Activated CD8-positive, alpha-beta memory T cell treated with anti-CD3 and anti-CD28 coated beads, Interleukin-2, amount 10 ng/mL, durations not matched to agents 7 days and 5 days (primary cell): ENCODE measurements around the gene POU2F1. TPM values are rescaled to one million over a fixed set of nuclear protein-coding genes. Genes with fewer than 3 reads are reported as not detected.

Experiments
- ATAC-seq: fragments of 150-1000 bp; cut with Tn5 transposase; one replicate; pipeline ENCODE4 v1.10.0; 2021; ENCODE audit warnings: moderate library complexity
- CTCF ChIA-PET: fragments of 350-600 bp; sonication (Branson Sonifier 250); formaldehyde crosslinking; loops from one replicate; lab custom pipeline; 2021; ENCODE audit warnings: antibody characterized with exemption; lab: Charles Lee
- DNase-seq: peaks from one replicate; pipeline ENCODE4 v3.0.0-alpha.2; 2020
- H3K27ac Mint-ChIP-seq: one replicate; pipeline ENCODE4 v1.8.0; 2021; ENCODE audit warnings: mild to moderate bottlenecking, mixed read lengths
- H3K27me3 Mint-ChIP-seq: one replicate; pipeline ENCODE4 v1.8.0; 2021; ENCODE audit warnings: mixed read lengths
- H3K36me3 Mint-ChIP-seq: one replicate; pipeline ENCODE4 v1.8.0; 2021; ENCODE audit warnings: mild to moderate bottlenecking, mixed read lengths
- H3K4me1 Mint-ChIP-seq: one replicate; pipeline ENCODE4 v1.8.0; 2021; ENCODE audit warnings: mixed read lengths
- H3K4me3 Mint-ChIP-seq: one replicate; pipeline ENCODE4 v1.8.0; 2021; ENCODE audit warnings: mild to moderate bottlenecking, moderate library complexity, mixed read lengths
- H3K9me3 Mint-ChIP-seq: one replicate; pipeline ENCODE4 v1.8.0; 2022; ENCODE audit warnings: low read depth, mixed read lengths
- total RNA-seq, 2 experiments: library from RNA; stranded (reverse); gene quantifications; one replicate each; pipeline ENCODE4 v1.2.3, GENCODE V29; 2021

The POU2F1 gene
- total RNA-seq, 2 experiments from 2014 or later, result 20.7 to 24.6 TPM

DNA sequence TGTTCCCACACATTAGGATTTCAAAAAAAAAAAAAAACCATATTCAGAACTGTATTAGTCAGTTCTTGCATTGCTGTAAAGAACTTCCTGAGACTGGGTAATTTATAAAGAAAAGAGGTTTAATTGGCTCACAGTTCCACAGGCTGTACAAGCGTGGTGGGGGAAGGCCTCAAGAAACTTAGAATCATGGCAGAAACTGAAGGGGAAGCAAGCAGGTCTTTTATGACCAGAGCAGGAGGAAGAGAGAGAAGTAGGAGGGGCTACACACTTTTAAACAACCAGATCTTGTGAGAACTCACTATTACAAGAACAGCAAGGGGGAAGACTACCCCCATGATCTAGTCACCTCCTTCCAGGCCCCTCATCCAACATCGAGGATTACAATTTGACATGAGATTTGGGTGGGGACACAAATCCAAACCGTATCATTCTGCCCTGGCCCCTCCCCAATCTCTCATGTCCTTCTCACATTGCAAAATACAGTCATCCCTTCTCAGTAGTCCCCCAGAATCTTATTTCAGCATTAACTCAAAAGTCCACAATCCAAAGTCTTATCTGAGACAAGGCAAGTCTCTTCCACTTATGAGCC lies 51.8 kb downstream of the POU2F1 start:
- Mint-ChIP-seq H3K27me3 (no peaks in the 10 kb centered on the region), H3K4me1 (peaks cover 28% of the 10 kb centered on the region), H3K36me3 (peaks cover 3% of the 10 kb centered on the region), H3K27ac (no peak overlapping the region), H3K9me3 (no peaks in the 10 kb centered on the region), H3K4me3 (no peak overlapping the region)
- CTCF ChIA-PET, result interaction anchor here (2.3 kb wide), 1 partner anchor 10 kb away, joined by 8 read pairs; no protein-coding TSS in a partner anchor
- ATAC-seq (no peak), DNase-seq (no peak)

DNA sequence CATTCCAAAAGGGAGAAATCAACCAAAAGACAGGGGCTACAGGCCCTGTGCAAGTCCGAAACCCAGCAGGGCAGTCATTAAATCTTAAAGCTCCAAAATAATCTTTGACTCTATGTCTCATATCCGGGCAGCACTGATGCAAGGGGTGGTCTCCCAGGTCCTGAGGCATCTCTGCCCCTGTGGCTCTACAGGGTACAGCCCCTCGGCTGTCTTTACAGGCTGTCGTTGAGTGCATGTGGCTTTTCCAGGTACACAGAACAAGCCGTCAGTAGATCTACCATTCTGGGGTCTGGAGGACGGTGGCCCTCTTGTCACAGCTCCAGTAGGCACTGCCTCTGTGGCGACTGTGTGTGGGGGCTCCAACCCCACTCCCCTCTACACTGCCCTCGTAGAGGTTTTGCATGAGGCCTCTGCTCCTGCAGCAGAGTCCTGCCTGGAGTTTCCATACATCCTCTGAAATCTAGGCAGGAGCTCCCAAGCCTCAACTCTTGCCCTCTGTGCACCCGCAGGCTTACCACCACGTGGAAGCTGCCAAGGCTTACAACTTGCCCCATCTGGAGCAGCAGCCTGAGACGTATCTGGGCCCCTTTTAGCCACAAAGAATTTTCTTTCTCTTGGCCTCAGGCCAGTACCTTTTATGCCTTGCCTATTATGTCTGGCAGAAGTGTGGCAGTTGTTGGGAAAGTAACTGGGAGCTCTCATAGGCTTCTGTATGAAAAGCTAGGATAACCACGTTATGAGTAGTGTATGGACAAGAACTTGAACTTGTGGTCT lies 52.5 kb downstream of the POU2F1 start:
- no peak overlapping the region for H3K4me3 Mint-ChIP-seq
- ATAC-seq (no peak), DNase-seq (no peak)
- CTCF ChIA-PET, result interaction anchor here (0.5 to 2.3 kb wide), 2 partner anchors 11 to 70 kb away, joined by 3 to 8 read pairs; no protein-coding TSS in a partner anchor
- H3K27me3 Mint-ChIP-seq, result no peaks in the 10 kb centered on the region
- H3K27ac Mint-ChIP-seq, result no peak overlapping the region
- no peaks in the 10 kb centered on the region for H3K9me3 Mint-ChIP-seq
- peaks cover 3% of the 10 kb centered on the region for H3K36me3 Mint-ChIP-seq
- peaks cover 30% of the 10 kb centered on the region for H3K4me1 Mint-ChIP-seq

DNA sequence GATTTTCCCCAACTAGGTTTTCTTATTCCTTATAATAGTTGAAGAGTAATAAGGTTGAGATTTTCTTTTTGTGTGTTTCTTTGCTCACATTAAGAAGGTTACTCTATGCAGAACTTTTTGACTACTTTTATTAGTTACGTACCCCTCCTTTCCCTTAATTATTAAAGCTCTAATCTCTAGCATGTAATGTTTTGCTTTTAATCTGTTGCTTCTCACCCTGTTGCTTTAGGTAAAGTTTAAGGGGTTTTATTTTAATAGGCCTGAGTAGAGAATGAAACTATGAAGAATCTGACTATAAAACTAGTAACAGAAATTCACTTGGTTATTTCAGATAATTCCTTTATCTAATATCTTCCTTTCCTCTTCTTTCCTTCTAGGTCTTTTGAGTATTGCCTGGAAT lies 53.4 kb downstream of the POU2F1 start:
- Mint-ChIP-seq H3K4me3 (no peak overlapping the region), H3K36me3 (peaks cover 3% of the 10 kb centered on the region), H3K4me1 (peaks cover 26% of the 10 kb centered on the region), H3K9me3 (no peaks in the 10 kb centered on the region), H3K27ac (no peak overlapping the region), H3K27me3 (no peaks in the 10 kb centered on the region)
- DNase-seq (no peak), ATAC-seq (no peak)
- CTCF ChIA-PET, result interaction anchor here (0.5 to 2.3 kb wide), 2 partner anchors 12 to 69 kb away, joined by 3 to 8 read pairs; no protein-coding TSS in a partner anchor

DNA sequence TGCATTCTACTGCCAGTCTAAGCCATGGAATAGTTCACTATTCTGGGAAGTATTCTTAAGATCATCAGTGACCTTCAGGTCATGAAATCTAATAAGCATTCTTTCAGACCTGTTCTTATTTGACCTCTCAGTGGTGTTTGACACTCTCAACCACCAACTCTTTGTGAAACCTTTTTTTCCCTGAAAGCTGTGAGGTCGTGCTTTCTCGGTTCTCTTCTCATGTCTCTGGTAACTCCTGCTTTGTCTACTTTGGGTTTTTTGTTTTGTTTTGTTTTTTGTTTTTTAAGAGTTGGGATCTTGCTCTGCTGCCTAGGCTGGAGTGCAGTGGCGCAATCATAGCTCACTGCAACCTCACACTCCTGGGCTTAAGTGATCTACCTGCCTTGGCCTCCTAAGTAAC lies 56.3 kb downstream of the POU2F1 start:
- H3K4me3 Mint-ChIP-seq, result no peak overlapping the region
- H3K9me3 Mint-ChIP-seq, result no peaks in the 10 kb centered on the region
- peak overlapping the region; percentile 29 for H3K27ac Mint-ChIP-seq
- peaks cover 24% of the 10 kb centered on the region for H3K4me1 Mint-ChIP-seq
- CTCF ChIA-PET, result no interaction called here
- DNase-seq, result no peak
- ATAC-seq, result no peak
- H3K36me3 Mint-ChIP-seq, result peaks cover 3% of the 10 kb centered on the region
- no peaks in the 10 kb centered on the region for H3K27me3 Mint-ChIP-seq

DNA sequence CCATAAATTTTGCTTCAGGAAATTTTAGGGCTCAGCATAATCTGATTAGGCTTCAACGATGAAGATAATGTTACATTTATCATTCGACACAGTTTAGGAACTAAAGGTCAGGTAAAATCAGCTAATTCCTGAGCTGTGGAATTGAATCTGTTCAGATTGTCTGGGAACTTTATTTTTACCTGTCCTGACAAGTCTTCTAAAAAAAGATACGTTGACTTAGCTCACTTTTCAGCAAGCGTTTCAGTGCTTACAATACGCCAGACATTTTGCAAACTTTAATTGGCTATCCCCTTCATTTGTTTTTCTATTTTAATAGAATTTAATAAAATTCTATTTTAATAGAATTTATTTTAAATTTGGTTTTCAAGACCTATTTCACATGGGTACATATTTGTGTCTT lies 57.8 kb downstream of the POU2F1 start:
- Mint-ChIP-seq H3K4me1 (peaks cover 19% of the 10 kb centered on the region), H3K27me3 (no peaks in the 10 kb centered on the region), H3K9me3 (no peaks in the 10 kb centered on the region), H3K36me3 (peaks cover 3% of the 10 kb centered on the region), H3K4me3 (no peak overlapping the region), H3K27ac (no peak overlapping the region)
- CTCF ChIA-PET, result no interaction called here
- no peak for ATAC-seq
- DNase-seq, result no peak

DNA sequence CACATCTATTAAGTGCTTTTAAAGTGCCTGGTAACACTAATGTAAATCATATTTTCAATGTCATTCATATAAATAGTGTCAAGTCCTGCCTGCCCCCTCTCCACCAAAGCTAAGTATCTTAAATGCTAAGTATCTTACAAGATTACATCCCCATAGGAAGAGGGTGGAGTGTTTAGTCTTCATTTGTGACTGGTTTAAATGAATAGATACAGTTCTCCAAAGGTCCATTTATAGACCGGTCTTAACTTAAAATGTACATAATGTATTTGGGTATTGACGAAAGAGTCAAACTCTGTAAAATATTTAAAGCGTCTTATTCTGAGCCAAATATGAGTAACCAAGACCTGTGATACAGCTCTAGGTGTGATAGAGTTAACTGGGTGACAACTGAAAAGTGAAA lies 60.2 kb downstream of the POU2F1 start:
- H3K36me3 Mint-ChIP-seq, result peaks cover 3% of the 10 kb centered on the region
- H3K27me3 Mint-ChIP-seq, result no peaks in the 10 kb centered on the region
- H3K27ac Mint-ChIP-seq, result no peak overlapping the region
- H3K9me3 Mint-ChIP-seq, result no peaks in the 10 kb centered on the region
- ATAC-seq (no peak), DNase-seq (no peak)
- CTCF ChIA-PET, result interaction anchor here (1.7 to 1.8 kb wide), 2 partner anchors 14 to 37 kb away, joined by 3 to 6 read pairs; no protein-coding TSS in a partner anchor
- peaks cover 19% of the 10 kb centered on the region for H3K4me1 Mint-ChIP-seq
- H3K4me3 Mint-ChIP-seq, result no peak overlapping the region

DNA sequence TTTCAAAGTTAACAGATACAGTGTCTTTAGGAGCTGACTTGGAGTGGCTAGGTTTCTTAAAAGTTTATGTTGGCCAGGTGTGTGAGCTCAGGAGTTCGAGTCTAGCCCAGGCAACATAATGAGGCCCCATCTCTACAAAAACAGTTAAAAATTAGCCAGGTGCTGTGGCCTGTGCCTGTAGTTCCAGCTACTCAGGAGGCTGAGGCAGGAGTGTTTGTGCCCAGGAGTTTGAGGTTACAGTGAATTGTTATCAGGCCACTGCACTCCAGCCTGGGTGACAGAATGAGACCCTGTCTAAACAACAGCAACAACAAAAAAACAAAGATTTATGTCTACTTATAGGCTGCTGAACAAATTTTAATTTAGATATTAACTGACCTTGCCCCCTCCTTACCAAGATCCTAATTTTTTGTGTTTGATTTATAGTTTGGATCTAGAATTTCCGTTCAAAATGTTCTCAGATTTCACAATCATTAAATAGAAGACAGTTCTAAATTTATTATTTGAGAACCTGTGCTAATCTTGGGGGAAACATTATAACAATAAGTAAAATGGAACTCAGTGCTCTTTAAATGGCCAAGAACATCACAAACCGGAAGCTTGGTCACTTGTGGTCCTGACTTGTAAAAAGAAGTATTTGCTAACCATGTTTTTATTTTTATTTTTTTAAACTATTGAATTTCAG lies 67.8 kb downstream of the POU2F1 start:
- Mint-ChIP-seq H3K4me1 (peaks cover 2% of the 10 kb centered on the region), H3K9me3 (no peaks in the 10 kb centered on the region), H3K36me3 (peaks cover under 1% of the 10 kb centered on the region), H3K27me3 (no peaks in the 10 kb centered on the region), H3K4me3 (no peak overlapping the region), H3K27ac (no peak overlapping the region)
- DNase-seq (no peak), ATAC-seq (no peak)
- CTCF ChIA-PET, result interaction anchor here (1.0 kb wide), 1 partner anchor 20 kb away, joined by 3 read pairs; no protein-coding TSS in a partner anchor

DNA sequence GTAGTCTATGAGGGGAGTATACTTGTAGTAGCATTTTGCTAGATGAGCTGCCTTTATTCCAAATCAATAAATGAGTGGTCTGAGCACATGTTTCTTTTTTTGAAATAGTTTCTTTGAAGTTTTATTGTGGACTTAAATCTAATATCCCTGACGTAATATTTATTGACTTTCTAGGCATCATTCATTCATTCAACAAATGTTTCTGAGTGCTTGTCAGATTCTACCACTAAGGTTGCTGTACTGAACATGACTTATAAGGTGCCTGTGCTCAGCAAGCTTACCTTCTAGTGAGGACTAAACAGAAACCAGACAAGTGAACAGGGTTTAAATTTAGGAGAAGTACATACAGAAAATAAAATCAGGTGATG lies 68.4 kb downstream of the POU2F1 start:
- CTCF ChIA-PET, result interaction anchor here (1.0 kb wide), 1 partner anchor 21 kb away, joined by 3 read pairs; no protein-coding TSS in a partner anchor
- H3K4me1 Mint-ChIP-seq, result peaks cover 3% of the 10 kb centered on the region

DNA sequence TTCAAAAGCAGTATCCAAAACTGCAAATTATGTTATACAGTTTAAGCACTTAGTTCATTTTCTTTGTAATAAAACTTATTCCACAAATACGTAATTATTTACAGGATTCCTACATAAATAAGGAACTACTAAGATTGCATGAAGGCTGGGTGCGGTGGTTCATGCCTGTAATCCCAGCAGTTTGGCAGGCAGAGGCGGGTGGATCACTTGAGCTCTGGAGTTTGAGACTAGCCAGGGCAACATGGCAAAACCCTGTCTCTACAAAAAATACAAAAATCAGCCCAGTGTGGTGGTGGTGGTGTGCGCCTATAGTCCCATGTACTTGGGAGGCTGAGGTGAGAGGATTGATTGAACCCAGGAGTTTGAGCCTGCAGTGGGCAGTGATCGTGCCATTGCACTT lies 69.3 kb downstream of the POU2F1 start:
- Mint-ChIP-seq H3K4me1 (peaks cover 8% of the 10 kb centered on the region), H3K4me3 (no peak overlapping the region), H3K36me3 (peaks cover 4% of the 10 kb centered on the region), H3K9me3 (no peaks in the 10 kb centered on the region), H3K27ac (no peak overlapping the region), H3K27me3 (no peaks in the 10 kb centered on the region)
- CTCF ChIA-PET, result no interaction called here
- DNase-seq, result no peak
- ATAC-seq, result no peak

More for the DNA sequence above, 68.4 kb downstream of the POU2F1 start:
- Mint-ChIP-seq H3K27ac (no peak overlapping the region), H3K36me3 (peaks cover 4% of the 10 kb centered on the region), H3K27me3 (no peaks in the 10 kb centered on the region), H3K9me3 (no peaks in the 10 kb centered on the region), H3K4me3 (no peak overlapping the region)
- ATAC-seq (no peak), DNase-seq (no peak)

DNA sequence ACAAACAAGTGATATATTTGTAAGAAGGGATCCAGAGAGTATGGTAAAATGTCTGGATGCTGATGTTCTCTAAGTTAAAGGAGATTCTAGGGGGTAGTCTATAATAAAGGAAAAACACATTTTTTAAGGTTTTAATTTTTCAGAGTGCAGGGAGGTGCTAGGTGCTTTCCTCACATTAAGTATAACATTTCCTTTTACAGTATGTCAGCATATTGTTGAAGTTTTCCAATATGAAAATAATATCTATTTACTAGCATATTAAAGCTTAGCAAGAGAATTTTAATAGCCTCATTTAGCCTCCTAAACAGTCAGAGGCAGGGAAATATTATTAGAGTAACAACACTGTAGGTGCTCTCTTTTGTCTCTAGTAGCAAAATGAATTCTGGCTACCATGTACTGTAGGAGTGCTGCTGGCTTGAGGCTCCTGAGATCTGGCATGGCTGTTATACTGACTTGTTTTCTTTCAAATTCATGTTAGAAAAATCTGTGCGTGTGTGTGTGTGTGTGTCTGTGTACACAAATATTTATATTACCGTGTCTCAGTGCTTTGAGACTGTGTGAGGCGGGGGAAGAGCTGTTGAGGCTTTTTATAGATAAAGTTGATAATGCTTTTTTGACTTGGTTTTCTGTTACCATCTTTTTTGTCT lies 71.0 kb downstream of the POU2F1 start:
- no peak overlapping the region for H3K4me3 Mint-ChIP-seq
- no peaks in the 10 kb centered on the region for H3K9me3 Mint-ChIP-seq
- ATAC-seq (no peak), DNase-seq (no peak)
- no peaks in the 10 kb centered on the region for H3K27me3 Mint-ChIP-seq
- H3K4me1 Mint-ChIP-seq, result peaks cover 9% of the 10 kb centered on the region
- CTCF ChIA-PET, result interaction anchor here (0.7 to 2.1 kb wide), 3 partner anchors 23 to 249 kb away, joined by 3 to 9 read pairs (median 5); no protein-coding TSS in a partner anchor
- H3K36me3 Mint-ChIP-seq, result peaks cover 4% of the 10 kb centered on the region
- no peak overlapping the region for H3K27ac Mint-ChIP-seq

DNA sequence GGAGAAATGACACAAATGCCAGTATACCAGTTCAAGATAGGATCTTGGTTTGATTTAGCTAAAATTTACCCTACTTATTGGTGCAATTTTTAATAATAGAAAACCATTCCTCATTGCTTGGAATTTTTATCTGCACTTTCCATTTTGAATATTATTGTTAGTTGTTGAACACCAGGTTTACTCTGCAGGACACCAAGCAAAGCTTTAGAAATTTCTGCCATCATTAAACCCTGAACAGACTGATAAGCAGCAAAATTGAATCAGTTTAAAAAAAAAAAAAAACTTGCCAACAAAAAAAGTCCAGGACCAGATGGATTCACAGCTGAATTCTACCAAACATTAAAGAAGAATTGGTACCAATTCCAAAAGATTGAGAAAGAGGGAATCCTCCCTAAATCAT lies 71.5 kb downstream of the POU2F1 start:
- CTCF ChIA-PET, result interaction anchor here (2.1 kb wide), 1 partner anchor 24 kb away, joined by 9 read pairs; no protein-coding TSS in a partner anchor

DNA sequence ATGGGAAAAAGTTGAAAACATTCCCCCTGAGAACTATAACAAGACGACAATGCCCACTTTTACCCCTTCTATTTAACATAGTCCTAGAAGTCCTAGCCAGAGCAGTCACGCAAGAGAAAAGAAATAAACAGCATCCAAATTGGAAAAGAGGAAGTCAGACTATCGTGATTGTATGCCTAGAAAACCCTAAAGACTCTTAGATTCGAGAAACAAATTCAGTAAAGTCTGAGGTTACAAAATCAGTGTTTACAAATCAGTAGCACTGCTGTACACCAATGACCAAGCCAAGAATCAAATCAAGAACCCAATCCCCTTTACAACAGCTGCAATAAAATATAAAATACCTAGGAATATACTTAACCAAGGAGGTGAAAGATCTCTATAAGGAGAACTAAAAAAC lies 72.4 kb downstream of the POU2F1 start:
- H3K27ac Mint-ChIP-seq, result no peak overlapping the region
- no peak for ATAC-seq
- CTCF ChIA-PET, result no interaction called here

More for the DNA sequence above, 71.5 kb downstream of the POU2F1 start:
- no peak overlapping the region for H3K4me3 Mint-ChIP-seq
- H3K9me3 Mint-ChIP-seq, result no peaks in the 10 kb centered on the region
- H3K4me1 Mint-ChIP-seq, result peaks cover 9% of the 10 kb centered on the region
- no peak overlapping the region for H3K27ac Mint-ChIP-seq
- ATAC-seq (no peak), DNase-seq (no peak)
- H3K27me3 Mint-ChIP-seq, result no peaks in the 10 kb centered on the region
- peaks cover 4% of the 10 kb centered on the region for H3K36me3 Mint-ChIP-seq

DNA sequence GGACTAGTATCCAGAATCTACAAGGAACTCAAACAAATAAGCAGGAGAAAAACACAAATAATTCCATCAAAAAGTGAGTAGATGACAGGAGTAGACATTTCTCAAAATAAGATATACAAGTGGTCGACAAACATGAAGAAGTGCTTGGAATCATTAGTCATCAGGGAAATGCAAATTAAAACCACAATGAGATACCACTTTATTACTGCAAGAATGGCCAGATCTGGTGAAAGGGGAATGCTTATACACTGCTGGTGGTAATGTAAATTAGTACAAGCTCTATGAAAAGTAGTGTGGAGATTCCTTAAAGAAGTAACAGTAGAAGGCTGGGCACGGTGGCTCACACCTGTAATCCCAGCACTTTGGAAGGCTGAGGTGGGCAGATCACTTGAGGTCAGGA lies 73.8 kb downstream of the POU2F1 start:
- DNase-seq (no peak), ATAC-seq (no peak)
- CTCF ChIA-PET, result no interaction called here
- H3K27ac Mint-ChIP-seq, result no peak overlapping the region
- no peaks in the 10 kb centered on the region for H3K27me3 Mint-ChIP-seq
- H3K4me3 Mint-ChIP-seq, result no peak overlapping the region
- H3K36me3 Mint-ChIP-seq, result peaks cover 6% of the 10 kb centered on the region
- peaks cover 12% of the 10 kb centered on the region for H3K4me1 Mint-ChIP-seq
- no peaks in the 10 kb centered on the region for H3K9me3 Mint-ChIP-seq

More for the DNA sequence above, 72.4 kb downstream of the POU2F1 start:
- Mint-ChIP-seq H3K36me3 (peaks cover 6% of the 10 kb centered on the region), H3K4me1 (peaks cover 12% of the 10 kb centered on the region), H3K9me3 (no peaks in the 10 kb centered on the region), H3K4me3 (no peak overlapping the region), H3K27me3 (no peaks in the 10 kb centered on the region)
- DNase-seq, result no peak
